Spleen (tissue), 11 donors: ENCODE measurements around the gene TLX1. TPM values are rescaled to one million over a fixed set of nuclear protein-coding genes. Genes with fewer than 3 reads are reported as not detected.
A peak's percentile ranks its signal among the peaks of the same experiment; 100 is the strongest.

ENCODE experiments used
- DNase-seq: peaks from one replicate; pipeline ENCODE4 v3.0.0-alpha.2; 2020
- H3K27ac ChIP-seq, 8 donors: fragments of 200-600 bp; sonication (generic) in 7 of 8; 1 replicate in 4 of 8; 2 replicates in 4 of 8; pipeline versions ENCODE4 v1.5.0 to v1.8.0; 2016 to 2021; ENCODE audit warnings: inconsistent platforms in 4 of 8, mild to moderate bottlenecking in 4 of 8, moderate library complexity in 1 of 8
- H3K27me3 ChIP-seq, 7 donors: fragments of 200-600 bp; sonication (generic) in 6 of 7; replicated peaks in 1 of 7; 1 replicate in 4 of 7; 2 replicates in 3 of 7; pipeline versions ENCODE4 v1.5.0 to v1.8.0; 2016 to 2021; ENCODE audit warnings: inconsistent platforms in 3 of 7, mild to moderate bottlenecking in 1 of 7
- H3K36me3 ChIP-seq, 6 donors: fragments of 200-600 bp; sonication (generic) in 5 of 6; 1 replicate in 4 of 6; 2 replicates in 2 of 6; pipeline versions ENCODE4 v1.5.0 to v1.8.0; 2016 to 2021; ENCODE audit warnings: inconsistent platforms in 2 of 6
- H3K4me1 ChIP-seq, 6 donors: fragments of 200-600 bp; sonication (generic) in 5 of 6; 1 replicate in 3 of 6; 2 replicates in 3 of 6; pipeline versions ENCODE4 v1.5.0 to v1.8.0; 2016 to 2021; ENCODE audit warnings: inconsistent platforms in 3 of 6
- H3K4me3 ChIP-seq, 8 donors: fragments of 200-600 bp; sonication (generic) in 7 of 8; 1 replicate in 4 of 8; 2 replicates in 4 of 8; pipeline versions ENCODE4 v1.5.0 to v1.8.0; 2016 to 2021; ENCODE audit warnings: inconsistent platforms in 4 of 8, mild to moderate bottlenecking in 4 of 8, moderate library complexity in 2 of 8
- H3K9me3 ChIP-seq, 8 donors: fragments of 200-600 bp; sonication (generic) in 7 of 8; 1 replicate in 4 of 8; 2 replicates in 4 of 8; pipeline versions ENCODE4 v1.5.0 to v1.8.0; 2016 to 2021; ENCODE audit warnings: inconsistent platforms in 4 of 8
- POLR2A ChIP-seq, 3 donors: fragments of 450-650 bp; IDR thresholded peaks; one replicate each; pipeline ENCODE4 v1.5.1; 2017; ENCODE audit warnings: antibody characterized with exemption in 3 of 3, mild to moderate bottlenecking in 1 of 3
- POLR2AphosphoS5 ChIP-seq, 3 donors: sonication (generic); formaldehyde crosslinking; IDR thresholded peaks; one replicate each; pipeline ENCODE4 v1.5.1; 2017; ENCODE audit warnings: antibody characterized with exemption in 3 of 3
- WGBS, 5 donors: extraction: QIAGEN DNeasy Blood & Tissue Kit in 3 of 5; methylation state at CpG; one replicate each; pipeline versions ENCODE4 v1.1.5 to v1.1.7; 2013 to 2018; 5-methylcytosine and 5-hydroxymethylcytosine counted together
- intact Hi-C: fragments of 100-400 bp; cut with DNase I; formaldehyde crosslinking; loops from one replicate; pipeline ENCODE4 v1.15.0; 2023; ENCODE audit warnings: low total_unique reads
- polyA plus RNA-seq, 3 donors: library from polyadenylated mRNA; stranded (reverse); fragments of 200-250 nt; gene quantifications; one replicate each; pipeline ENCODE4 v1.2.1, GENCODE V29; 2013
- total RNA-seq, 7 donors: library from RNA; depleted of rRNA in 3 of 7; stranded (reverse); fragments of >200 nt in 3 of 7; fragmentation: NEBNext Ultra II Directional in 4 of 7; extraction: Animal tissue kit (Norgen Biotek cat#: 25700) in 4 of 7; gene quantifications; one replicate each; pipeline versions ENCODE4 v1.1.0 to v1.2.1, GENCODE V29; 2016 to 2021
- TF ChIP-seq, protein P1 (sequence below), 11 experiments: fragments of 200-600 bp in 7 of 11; fragments of 450-650 bp in 4 of 11; sonication (generic) in 4 of 11; IDR thresholded peaks in 8 of 11; conservative IDR thresholded peaks in 3 of 11; 1 replicate in 7 of 11; 2 replicates in 4 of 11; pipeline versions ENCODE4 v1.4.0 to v1.8.0; 2016 to 2021; ENCODE audit warnings: antibody characterized with exemption in 11 of 11, inconsistent platforms in 4 of 11, mild to moderate bottlenecking in 1 of 11
- donor health status: healthy with polysubstance abuse.
- donor health status: DM: no; HTN: no; CAD: no; lungs with moderate emphysema.
- donor health status: DM: no; HTN: no; CAD: no.
- donor health status: Bipolar disorder and iron deficiency.
- donor health status: healthy.
- donor health status: DM: no; HTN: no; CAD: no.
- donor health status: DM: yes; HTN: yes; CAD: no.

TLX1 gene
- total and polyA plus RNA-seq, 10 donors: 5.7 to 91.5 (median 32.5) TPM

DNA sequence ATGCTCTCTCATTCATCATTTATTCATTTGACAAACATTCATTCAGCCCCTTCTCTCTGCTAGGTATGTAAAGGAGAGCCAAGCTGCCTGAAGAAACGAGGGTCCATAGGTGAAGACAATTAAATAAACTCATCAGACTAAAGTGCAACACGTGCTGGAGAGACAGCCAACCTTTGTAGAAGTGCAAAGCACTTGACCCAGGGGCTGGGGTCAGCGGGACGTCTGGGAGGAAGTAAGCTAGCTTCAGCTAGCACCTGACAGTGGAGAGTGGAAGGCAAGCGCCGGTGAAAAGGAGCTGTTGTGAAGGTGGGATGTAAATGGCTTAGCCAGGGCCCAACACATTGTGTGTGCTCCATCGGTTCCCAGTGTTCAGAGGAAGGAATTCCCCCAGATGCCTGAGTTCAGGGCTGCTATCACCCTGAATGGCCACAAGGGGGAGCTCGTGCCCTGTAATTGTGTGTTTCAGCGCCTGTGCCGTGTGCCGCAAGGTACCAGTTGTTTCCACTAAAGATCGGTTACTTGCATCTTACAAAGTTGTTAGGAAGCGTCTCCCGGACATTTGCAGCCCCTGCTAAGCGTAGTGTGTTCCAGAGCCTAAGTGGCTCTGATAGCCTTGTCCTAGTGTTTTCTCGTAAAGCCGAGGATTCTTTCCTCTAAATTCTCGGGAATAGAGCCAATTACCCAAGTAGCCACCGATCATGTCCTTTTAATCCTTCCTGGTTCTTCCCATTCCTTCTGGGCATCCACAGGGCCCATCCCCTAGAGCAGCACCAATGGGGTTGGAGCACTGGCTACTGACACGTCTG is 30.6 kb downstream of the TLX1 start:
- Histone ChIP-seq H3K36me3 (no peaks in the 10 kb centered on the region), H3K27ac (peak overlapping the region in 1 of 8 donors; percentile 19), H3K27me3 (peaks cover 0 to 91% (median 22%) of the 10 kb centered on the region in 7 donors), H3K4me1 (peaks cover 3 to 16% (median 12%) of the 10 kb centered on the region in 6 donors), H3K9me3 (peaks cover 0 to 3% (median 0%) of the 10 kb centered on the region in 8 donors), H3K4me3 (peak overlapping the region in 2 of 8 donors; percentile 20 to 26)
- DNase-seq: peak; percentile 86
- TF ChIP-seq POLR2AphosphoS5 (IDR thresholded peaks at IDR 0.05): no peak
- TF ChIP-seq, protein P1, sequence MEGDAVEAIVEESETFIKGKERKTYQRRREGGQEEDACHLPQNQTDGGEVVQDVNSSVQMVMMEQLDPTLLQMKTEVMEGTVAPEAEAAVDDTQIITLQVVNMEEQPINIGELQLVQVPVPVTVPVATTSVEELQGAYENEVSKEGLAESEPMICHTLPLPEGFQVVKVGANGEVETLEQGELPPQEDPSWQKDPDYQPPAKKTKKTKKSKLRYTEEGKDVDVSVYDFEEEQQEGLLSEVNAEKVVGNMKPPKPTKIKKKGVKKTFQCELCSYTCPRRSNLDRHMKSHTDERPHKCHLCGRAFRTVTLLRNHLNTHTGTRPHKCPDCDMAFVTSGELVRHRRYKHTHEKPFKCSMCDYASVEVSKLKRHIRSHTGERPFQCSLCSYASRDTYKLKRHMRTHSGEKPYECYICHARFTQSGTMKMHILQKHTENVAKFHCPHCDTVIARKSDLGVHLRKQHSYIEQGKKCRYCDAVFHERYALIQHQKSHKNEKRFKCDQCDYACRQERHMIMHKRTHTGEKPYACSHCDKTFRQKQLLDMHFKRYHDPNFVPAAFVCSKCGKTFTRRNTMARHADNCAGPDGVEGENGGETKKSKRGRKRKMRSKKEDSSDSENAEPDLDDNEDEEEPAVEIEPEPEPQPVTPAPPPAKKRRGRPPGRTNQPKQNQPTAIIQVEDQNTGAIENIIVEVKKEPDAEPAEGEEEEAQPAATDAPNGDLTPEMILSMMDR (IDR thresholded peaks at IDR 0.05 in 8 of 11, conservative IDR thresholded peaks at IDR 0.05 in 3 of 11): peak; percentile 79 to 99 (median 95)
- 4 to 8% (median 7%) methylated on average over 20 of the region's 20 CpGs for WGBS, 5 donors
- intact Hi-C loops: no loop called here

DNA sequence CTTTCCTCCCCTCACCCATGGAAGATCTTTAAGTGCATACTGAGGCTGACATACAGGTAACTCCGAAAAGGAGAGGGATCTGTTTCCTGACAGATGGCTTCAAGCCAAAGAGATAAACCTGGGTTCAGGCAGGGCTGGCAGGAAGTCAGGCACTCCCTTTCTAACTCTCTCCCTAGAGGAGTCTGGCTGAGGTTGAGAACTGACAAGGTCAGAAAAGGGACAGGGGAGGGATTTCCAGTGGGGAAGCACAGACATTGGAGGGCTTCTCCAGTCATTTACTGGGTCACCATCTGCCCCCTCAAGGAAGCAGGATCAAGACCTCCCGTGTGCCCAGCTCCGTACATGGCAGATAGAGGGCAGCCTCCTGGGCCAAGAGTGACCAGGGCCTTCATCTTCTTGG is 31.6 kb downstream of the TLX1 start:
- TF ChIP-seq POLR2A (IDR thresholded peaks at IDR 0.05): no peak
- no peak for TF ChIP-seq POLR2AphosphoS5 (IDR thresholded peaks at IDR 0.05)
- TF ChIP-seq, protein P1 (IDR thresholded peaks at IDR 0.05 in 8 of 11, conservative IDR thresholded peaks at IDR 0.05 in 3 of 11): no peak
- H3K36me3 ChIP-seq: no peaks in the 10 kb centered on the region
- no peak overlapping the region for H3K4me3 ChIP-seq
- H3K27ac ChIP-seq: no peak overlapping the region
- intact Hi-C loops: no loop called here
- H3K9me3 ChIP-seq: peaks cover 0 to 3% (median 0%) of the 10 kb centered on the region in 8 donors
- H3K4me1 ChIP-seq: peaks cover 3 to 16% (median 12%) of the 10 kb centered on the region in 6 donors
- peaks cover 0 to 91% (median 22%) of the 10 kb centered on the region in 7 donors for H3K27me3 ChIP-seq
- DNase-seq: no peak
- 33 to 50% (median 44%) methylated on average over 3 of the region's 3 CpGs for WGBS, 5 donors

DNA sequence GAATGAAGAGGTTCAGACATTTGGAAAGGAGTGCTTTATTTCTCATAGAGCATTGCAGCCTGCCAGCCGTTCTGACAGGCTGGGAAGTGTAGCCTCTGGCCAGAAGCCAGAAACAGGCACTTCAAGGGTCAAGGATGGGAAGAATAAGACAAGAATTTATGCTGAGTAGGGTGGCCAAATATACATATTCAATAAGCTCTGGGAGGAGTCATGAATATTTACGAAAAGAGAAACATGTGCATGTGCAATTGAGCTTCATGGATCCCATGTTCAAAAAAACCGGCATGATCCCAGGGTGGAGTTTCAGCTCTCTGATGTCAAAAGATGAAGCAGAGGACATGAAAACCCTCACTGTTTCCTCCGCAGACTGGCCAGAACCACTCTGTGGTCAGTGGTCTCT is 32.9 kb downstream of the TLX1 start:
- intact Hi-C loops: no loop called here
- TF ChIP-seq POLR2A (IDR thresholded peaks at IDR 0.05) (no peak), POLR2AphosphoS5 (IDR thresholded peaks at IDR 0.05) (no peak)
- TF ChIP-seq, protein P1 (IDR thresholded peaks at IDR 0.05 in 8 of 11, conservative IDR thresholded peaks at IDR 0.05 in 3 of 11): no peak
- H3K4me1 ChIP-seq: peaks cover 3 to 16% (median 12%) of the 10 kb centered on the region in 6 donors
- 41 to 54% (median 47%) methylated on average over 4 of the region's 4 CpGs for WGBS, 5 donors
- H3K4me3 ChIP-seq: no peak overlapping the region
- H3K9me3 ChIP-seq: peaks cover 0 to 3% (median 0%) of the 10 kb centered on the region in 8 donors
- H3K27ac ChIP-seq: no peak overlapping the region
- DNase-seq: no peak
- H3K27me3 ChIP-seq: peaks cover 0 to 90% (median 22%) of the 10 kb centered on the region in 7 donors
- H3K36me3 ChIP-seq: no peaks in the 10 kb centered on the region

DNA sequence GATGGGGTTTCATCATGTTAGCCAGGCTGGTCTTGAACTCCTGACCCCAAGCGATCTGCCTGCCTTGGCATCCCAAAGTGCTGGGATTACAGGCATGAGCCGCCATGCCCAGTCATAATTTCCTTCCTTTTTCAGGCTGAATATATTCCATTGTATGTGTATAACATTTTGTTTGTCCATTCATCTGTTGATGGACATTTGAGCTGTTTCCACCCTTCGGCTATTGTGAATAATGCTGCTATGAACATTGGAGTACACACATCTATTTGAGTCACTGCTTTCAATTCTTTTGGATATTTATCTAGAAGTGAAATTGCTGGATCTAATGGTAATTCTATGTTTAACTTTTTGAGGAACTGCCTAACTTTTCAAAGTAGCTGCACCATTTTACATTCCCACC is 34.6 kb downstream of the TLX1 start:
- peaks cover 3 to 16% (median 12%) of the 10 kb centered on the region in 6 donors for H3K4me1 ChIP-seq
- DNase-seq: no peak
- WGBS, 5 donors: 68 to 82% (median 72%) methylated on average over 3 of the region's 3 CpGs
- no peak overlapping the region for H3K4me3 ChIP-seq
- TF ChIP-seq POLR2A (IDR thresholded peaks at IDR 0.05) (no peak), POLR2AphosphoS5 (IDR thresholded peaks at IDR 0.05) (no peak)
- TF ChIP-seq, protein P1 (IDR thresholded peaks at IDR 0.05 in 8 of 11, conservative IDR thresholded peaks at IDR 0.05 in 3 of 11): no peak
- H3K36me3 ChIP-seq: no peaks in the 10 kb centered on the region
- no peak overlapping the region for H3K27ac ChIP-seq
- H3K9me3 ChIP-seq: peaks cover 0 to 3% (median 0%) of the 10 kb centered on the region in 8 donors
- intact Hi-C loops: no loop called here
- H3K27me3 ChIP-seq: peaks cover 0 to 89% (median 22%) of the 10 kb centered on the region in 7 donors
